ENCODE results near the gene TEX14. TPM values are rescaled to one million over a fixed set of nuclear protein-coding genes. Genes with fewer than 3 reads are reported as not detected.
A peak's percentile ranks its signal among the peaks of the same experiment; 100 is the strongest.
"Not testable (repeated sequence)": the region's sequence is repeated elsewhere in the genome, so short reads cannot be mapped to it uniquely, and the experiment has no call there.

Gene TEX14
- total RNA-seq, 4 donors from 2014 or later: 0.13 to 0.19 TPM; not detected in 2

DNA sequence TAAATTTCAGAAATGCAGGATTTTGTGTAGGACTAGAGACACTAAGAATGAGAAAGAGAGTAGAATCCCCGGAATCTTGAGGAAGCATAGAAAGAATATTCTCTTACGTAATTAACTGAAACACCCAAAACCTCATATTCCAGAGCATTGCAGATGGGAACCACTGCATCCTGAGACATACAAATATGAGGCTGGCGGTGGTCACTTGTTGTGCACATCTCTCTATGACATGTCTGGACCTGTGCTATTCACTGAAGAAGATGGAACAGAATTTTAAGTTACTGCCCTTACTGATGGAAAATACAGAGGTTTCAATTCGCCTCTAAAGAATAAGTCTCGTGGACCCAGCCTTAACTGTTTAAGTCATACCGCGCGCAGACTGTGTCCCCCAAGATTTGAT lies 1.4 kb upstream of the TEX14 start:
- H3K4me3 ChIP-seq: peak overlapping the region; percentile 54 to 78 (median 61)
- peaks cover 6 to 27% (median 9%) of the 10 kb centered on the region in 3 donors for H3K4me1 ChIP-seq
- H3K27ac ChIP-seq: peak overlapping the region; percentile 73 to 89 (median 86)
- intact Hi-C loops (cut with DNase I): no loop called here
- no peaks in the 10 kb centered on the region for H3K27me3 ChIP-seq
- no peaks in the 10 kb centered on the region for H3K36me3 ChIP-seq
- TF ChIP-seq POLR2A (IDR thresholded peaks at IDR 0.05) (no peak), CTCF (IDR thresholded peaks at IDR 0.05) (no peak)
- no peak for DNase-seq
- WGBS, 2 donors: 56 to 68% methylated on average over 8 of the region's 8 CpGs
- no peaks in the 10 kb centered on the region for H3K9me3 ChIP-seq

DNA sequence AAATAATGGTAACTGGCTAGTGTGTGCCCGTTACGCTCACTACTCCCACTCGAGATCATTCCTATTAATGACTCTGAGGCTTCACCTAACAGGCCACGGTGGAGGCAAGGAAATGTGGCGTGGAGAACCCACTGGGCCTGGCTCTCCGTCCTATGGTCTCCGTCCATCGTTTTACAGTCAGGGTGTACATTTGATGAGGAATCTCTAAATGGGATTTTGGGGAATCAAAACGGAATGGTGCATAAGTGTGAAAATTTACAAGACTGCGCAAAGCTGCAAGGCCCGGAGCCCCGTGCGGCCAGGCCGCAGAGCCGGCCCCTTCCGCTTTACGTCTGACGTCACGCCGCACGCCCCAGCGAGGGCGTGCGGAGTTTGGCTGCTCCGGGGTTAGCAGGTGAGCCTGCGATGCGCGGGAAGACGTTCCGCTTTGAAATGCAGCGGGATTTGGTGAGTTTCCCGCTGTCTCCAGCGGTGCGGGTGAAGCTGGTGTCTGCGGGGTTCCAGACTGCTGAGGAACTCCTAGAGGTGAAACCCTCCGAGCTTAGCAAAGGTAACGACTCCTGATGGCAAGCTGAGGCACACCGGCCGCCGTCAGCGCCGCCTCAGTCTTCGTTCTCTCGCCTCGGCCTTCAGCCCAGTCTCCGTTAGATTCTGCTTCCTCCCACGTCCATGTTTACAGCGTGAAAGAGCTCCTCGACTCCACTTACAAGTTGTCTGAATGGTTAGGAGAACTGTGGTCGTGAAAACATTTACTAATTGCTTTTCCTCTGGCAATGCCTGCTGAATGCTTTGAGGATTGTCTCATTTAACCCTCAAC lies 602 bp upstream of the TEX14 start, which contains the start of gene RAD51C:
Gene RAD51C (plus strand): TSS at position 364 of the 817 bp plus-strand sequence. CDS start 42 bp downstream, at position 406.
- TF ChIP-seq CTCF (IDR thresholded peaks at IDR 0.05): no peak
- TF ChIP-seq POLR2A (IDR thresholded peaks at IDR 0.05): peak in 2 of 4 donors; percentile 49 to 66
- H3K9me3 ChIP-seq: no peaks in the 10 kb centered on the region
- peaks cover 6 to 27% (median 9%) of the 10 kb centered on the region in 3 donors for H3K4me1 ChIP-seq
- H3K27ac ChIP-seq: peak within 1 kb of the TSS; percentile 73 to 89 (median 86)
- intact Hi-C loops (cut with DNase I): no loop called here
- peak; percentile 36 for DNase-seq
- 12 to 15% methylated on average over 37 to 49 of the region's 50 CpGs for WGBS, 2 donors
- H3K4me3 ChIP-seq: peak within 1 kb of the TSS; percentile 54 to 78 (median 61)
- no peaks in the 10 kb centered on the region for H3K36me3 ChIP-seq
- no peaks in the 10 kb centered on the region for H3K27me3 ChIP-seq

DNA sequence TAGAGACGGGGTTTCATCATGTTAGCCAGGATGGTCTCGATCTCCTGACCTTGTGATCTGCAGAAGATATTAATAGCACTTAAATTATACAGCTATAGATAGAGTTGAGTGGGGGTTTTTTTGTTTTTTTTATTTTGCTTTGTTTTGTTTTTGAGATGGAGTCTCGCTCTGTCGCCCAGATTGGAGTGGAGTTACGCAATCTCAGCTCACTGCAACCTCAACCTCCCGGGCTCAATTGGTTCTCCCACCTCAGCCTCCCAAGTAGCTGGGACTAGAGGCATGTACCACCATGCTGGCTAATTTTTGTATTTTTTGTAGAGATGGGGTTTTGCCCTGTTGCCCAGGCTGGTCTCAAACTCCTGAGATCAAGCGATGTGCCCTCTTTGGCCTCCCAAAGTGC lies 1.8 kb downstream of the TEX14 start:
- WGBS, 2 donors: 86 to 89% methylated on average over 7 of the region's 7 CpGs
- DNase-seq; H3K27me3 ChIP-seq; intact Hi-C loops (cut with DNase I); H3K4me3 ChIP-seq; H3K9me3 ChIP-seq; H3K36me3 ChIP-seq; H3K27ac ChIP-seq: not testable (repeated sequence)
- H3K4me1 ChIP-seq: peaks cover 6 to 27% (median 9%) of the 10 kb centered on the region in 3 donors

DNA sequence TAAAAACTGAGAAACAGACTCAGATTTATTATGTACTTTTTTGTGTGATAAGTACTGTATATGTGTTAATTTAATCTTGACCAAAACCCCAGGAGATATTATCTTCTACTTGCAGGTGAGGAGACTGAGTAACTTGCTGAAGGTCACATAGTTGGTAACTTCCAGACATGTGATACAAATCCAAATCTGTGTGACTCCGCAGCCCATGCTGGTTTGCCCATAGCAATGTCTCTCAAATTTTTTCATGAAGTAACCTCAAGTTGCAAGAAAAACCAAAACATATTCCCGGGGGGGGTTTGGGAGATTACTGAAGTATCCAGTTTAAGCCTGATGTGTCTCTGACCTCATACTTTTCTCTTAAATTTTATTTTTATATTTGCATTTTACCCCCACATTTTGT lies 3.3 kb downstream of the TEX14 start:
- no peak overlapping the region for H3K4me3 ChIP-seq
- 77 to 87% methylated on average over 2 of the region's 2 CpGs for WGBS, 2 donors
- TF ChIP-seq POLR2A (IDR thresholded peaks at IDR 0.05) (no peak), CTCF (IDR thresholded peaks at IDR 0.05) (no peak)
- no peak for DNase-seq
- peaks cover 4 to 14% (median 7%) of the 10 kb centered on the region in 3 donors for H3K4me1 ChIP-seq
- intact Hi-C loops (cut with DNase I): no loop called here
- H3K9me3 ChIP-seq: no peaks in the 10 kb centered on the region
- no peak overlapping the region for H3K27ac ChIP-seq
- H3K36me3 ChIP-seq: no peaks in the 10 kb centered on the region
- no peaks in the 10 kb centered on the region for H3K27me3 ChIP-seq

DNA sequence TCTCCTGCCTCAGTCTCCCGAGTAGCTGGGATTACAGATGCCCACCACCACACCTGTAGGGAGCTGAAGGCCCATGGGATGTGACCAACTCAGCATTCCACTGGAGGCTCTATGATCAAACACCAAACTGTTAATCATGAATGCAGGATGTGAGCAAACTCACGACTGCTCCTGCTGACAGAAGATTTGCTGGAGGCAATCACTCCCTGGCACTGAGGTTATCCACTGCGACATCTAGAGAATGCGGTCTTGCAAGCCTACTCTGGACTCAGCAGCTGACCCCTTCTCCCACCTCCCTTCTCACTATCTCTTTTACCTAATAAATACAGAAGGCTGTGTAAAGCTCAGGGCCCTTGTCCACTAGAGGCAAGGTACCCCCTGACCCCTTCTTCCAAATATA lies 4.9 kb downstream of the TEX14 start:
- intact Hi-C loops (cut with DNase I): no loop called here
- WGBS, 2 donors: 79 to 85% methylated on average over 2 to 3 of the region's 4 CpGs
- Histone ChIP-seq H3K36me3 (no peaks in the 10 kb centered on the region), H3K9me3 (no peaks in the 10 kb centered on the region), H3K4me1 (peaks cover 0 to 1% (median 0%) of the 10 kb centered on the region in 3 donors), H3K27ac (no peak overlapping the region), H3K27me3 (no peaks in the 10 kb centered on the region), H3K4me3 (no peak overlapping the region)
- no peak for DNase-seq
- TF ChIP-seq CTCF (IDR thresholded peaks at IDR 0.05) (no peak), POLR2A (IDR thresholded peaks at IDR 0.05) (no peak)

GRCh38 chr17:58684462-58684861 lies 7.4 kb downstream of the TEX14 start:
- H3K36me3 ChIP-seq; DNase-seq; intact Hi-C loops (cut with DNase I); H3K27me3 ChIP-seq; H3K4me3 ChIP-seq; H3K4me1 ChIP-seq; H3K9me3 ChIP-seq; H3K27ac ChIP-seq: not testable (repeated sequence)
- WGBS, 2 donors: 88 to 90% methylated on average over 6 of the region's 6 CpGs
